ENCODE data around the gene RAB40B. TPM values are rescaled to one million over a fixed set of nuclear protein-coding genes. Genes with fewer than 3 reads are reported as not detected.
A peak's percentile ranks its signal among the peaks of the same experiment; 100 is the strongest.

RAB40B gene
- total and polyA plus RNA-seq, 2 of the 13 experiments (the other 11 are each of a cell fraction or from before 2014, with no cell fraction given), result 6.2 to 6.5 TPM

GRCh38 chr17:82736511-82737185 is 38.1 kb upstream of the RAB40B start (continued):
- TF ChIP-seq MNT (IDR thresholded peaks at IDR 0.05) (no peak), AGO2 (optimal IDR thresholded peaks at IDR 0.05; ENCODE audit: low read depth, low read length) (peak; percentile 50), NAIF1 (CRISPR knock-in tag; IDR thresholded peaks at IDR 0.05; ENCODE audit: borderline replicate concordance) (no peak), THAP8 (CRISPR knock-in tag; IDR thresholded peaks at IDR 0.05; ENCODE audit: borderline replicate concordance) (no peak), GABPB1 (CRISPR knock-in tag; IDR thresholded peaks at IDR 0.05) (peak; percentile 7; the same call in 1 of the 2 replicates), ARID4A (CRISPR knock-in tag; IDR thresholded peaks at IDR 0.05; ENCODE audit: borderline replicate concordance) (no peak), ZBTB39 (CRISPR knock-in tag; IDR thresholded peaks at IDR 0.05) (no peak), ZNF3 (CRISPR knock-in tag; IDR thresholded peaks at IDR 0.05) (no peak), SMARCE1 (IDR thresholded peaks at IDR 0.05; ENCODE audit: borderline replicate concordance) (no peak), POGZ (CRISPR knock-in tag; IDR thresholded peaks at IDR 0.05) (no peak), ZNF292 (CRISPR knock-in tag; IDR thresholded peaks at IDR 0.05; ENCODE audit: borderline replicate concordance, low read depth) (0 out of 2 replicates have a peak, but pooled peaks have one; percentile 51), ZNF317 (CRISPR knock-in tag; IDR thresholded peaks at IDR 0.05) (no peak), ZNF460 (CRISPR knock-in tag; IDR thresholded peaks at IDR 0.05; ENCODE audit: borderline replicate concordance) (no peak)
